ENCODE measurements around the gene CTSZ. TPM values are rescaled to one million over a fixed set of nuclear protein-coding genes. Genes with fewer than 3 reads are reported as not detected.
A peak's percentile ranks its signal among the peaks of the same experiment; 100 is the strongest.

CTSZ gene
- total RNA-seq: 109 and 121 TPM in 2 replicates

GRCh38 chr20:59006864-59007664 lies at the start of gene CTSZ:
Gene CTSZ, minus strand, starts transcription at chr20:59007254. Its CDS starts 126 bp downstream, at chr20:59007128.
- DNase-seq (ENCODE audit: low read depth): no peak
- H3K4me3 ChIP-seq (ENCODE audit: low read depth, low read length): peak within 1 kb of the TSS; percentile 72
- TF ChIP-seq CTCF (IDR thresholded peaks at IDR 0.05; ENCODE audit: insufficient read depth, low read length, poor library complexity, severe bottlenecking): no peak
- H3K36me3 ChIP-seq (ENCODE audit: control insufficient read depth, insufficient read depth, low read length): no peaks in the 10 kb centered on the region
- no peaks in the 10 kb centered on the region for H3K27me3 ChIP-seq (ENCODE audit: control insufficient read depth, insufficient read depth, low read length)

- no peak overlapping the region for H3K4me3 ChIP-seq (ENCODE audit: low read depth, low read length)
- TF ChIP-seq CTCF (IDR thresholded peaks at IDR 0.05; ENCODE audit: insufficient read depth, low read length, poor library complexity, severe bottlenecking): peak; percentile 23
These were observed 48.2 kb upstream of the CTSZ start for GRCh38 chr20:59055302-59055701.

GRCh38 chr20:59051666-59052185 lies 44.7 kb upstream of the CTSZ start:
- Histone ChIP-seq H3K4me3 (ENCODE audit: low read depth, low read length) (no peak overlapping the region), H3K36me3 (ENCODE audit: control insufficient read depth, insufficient read depth, low read length) (no peaks in the 10 kb centered on the region), H3K27me3 (ENCODE audit: control insufficient read depth, insufficient read depth, low read length) (peaks cover 9% of the 10 kb centered on the region)
- TF ChIP-seq CTCF (IDR thresholded peaks at IDR 0.05; ENCODE audit: insufficient read depth, low read length, poor library complexity, severe bottlenecking): no peak
- no peak for DNase-seq (ENCODE audit: low read depth)

More at GRCh38 chr20:59055302-59055701, 48.2 kb upstream of the CTSZ start:
- no peak for DNase-seq (ENCODE audit: low read depth)
- no peaks in the 10 kb centered on the region for H3K36me3 ChIP-seq (ENCODE audit: control insufficient read depth, insufficient read depth, low read length)
- H3K27me3 ChIP-seq (ENCODE audit: control insufficient read depth, insufficient read depth, low read length): peaks cover 5% of the 10 kb centered on the region

GRCh38 chr20:59050437-59050836 lies 43.4 kb upstream of the CTSZ start:
- no peaks in the 10 kb centered on the region for H3K36me3 ChIP-seq (ENCODE audit: control insufficient read depth, insufficient read depth, low read length)
- no peak overlapping the region for H3K4me3 ChIP-seq (ENCODE audit: low read depth, low read length)
- TF ChIP-seq CTCF (IDR thresholded peaks at IDR 0.05; ENCODE audit: insufficient read depth, low read length, poor library complexity, severe bottlenecking): no peak
- H3K27me3 ChIP-seq (ENCODE audit: control insufficient read depth, insufficient read depth, low read length): peaks cover 9% of the 10 kb centered on the region
- DNase-seq (ENCODE audit: low read depth): no peak

- no peak for DNase-seq (ENCODE audit: low read depth)
- peaks cover 9% of the 10 kb centered on the region for H3K27me3 ChIP-seq (ENCODE audit: control insufficient read depth, insufficient read depth, low read length)
- H3K36me3 ChIP-seq (ENCODE audit: control insufficient read depth, insufficient read depth, low read length): no peaks in the 10 kb centered on the region
- no peak overlapping the region for H3K4me3 ChIP-seq (ENCODE audit: low read depth, low read length)
- no peak for TF ChIP-seq CTCF (IDR thresholded peaks at IDR 0.05; ENCODE audit: insufficient read depth, low read length, poor library complexity, severe bottlenecking)
These were observed 41.6 kb upstream of the CTSZ start for GRCh38 chr20:59048681-59049030.
